HK-2 (cell line): ENCODE results near the gene TMEM184B.

Source experiments
- DNase-seq: peaks from one replicate; pipeline ENCODE4 v3.0.0-alpha.2; 2018; ENCODE audit not compliant: unreplicated experiment

TMEM184B gene

GRCh38 chr22:38205261-38206128 is 67.3 kb downstream of the TMEM184B start:
- no peak for DNase-seq

GRCh38 chr22:38204784-38205183 is 68.0 kb downstream of the TMEM184B start:
- no peak for DNase-seq

GRCh38 chr22:38203855-38204514 is 68.8 kb downstream of the TMEM184B start:
- DNase-seq, result no peak

GRCh38 chr22:38203090-38203810 is 69.6 kb downstream of the TMEM184B start:
- peak; percentile 55 for DNase-seq

GRCh38 chr22:38202437-38203089 is 70.2 kb downstream of the TMEM184B start:
- DNase-seq, result peak; percentile 69

- peak; percentile 94 for DNase-seq
Measured at GRCh38 chr22:38201711-38202436, 70.9 kb downstream of the TMEM184B start, which contains the start of gene MAFF. Gene MAFF (plus strand): TSS chr22:38201994. CDS start chr22:38213854, 11,860 bp downstream.

GRCh38 chr22:38201371-38201710 is 71.5 kb downstream of the TMEM184B start:
- no peak for DNase-seq

- DNase-seq, result no peak
Measured at GRCh38 chr22:38199826-38200559, 72.8 kb downstream of the TMEM184B start.

GRCh38 chr22:38196791-38197419 is 75.9 kb downstream of the TMEM184B start:
- DNase-seq, result no peak

- no peak for DNase-seq
Measured at GRCh38 chr22:38193580-38193979, 79.2 kb downstream of the TMEM184B start.

- DNase-seq, result no peak
Measured at GRCh38 chr22:38192475-38192863, 80.3 kb downstream of the TMEM184B start.

- DNase-seq, result no peak
Measured at GRCh38 chr22:38191731-38192474, 80.9 kb downstream of the TMEM184B start.

- no peak for DNase-seq
Measured at GRCh38 chr22:38191055-38191454, 81.8 kb downstream of the TMEM184B start.

GRCh38 chr22:38190581-38190980 is 82.2 kb downstream of the TMEM184B start:
- DNase-seq, result no peak

- no peak for DNase-seq
Measured at GRCh38 chr22:38189104-38189503, 83.7 kb downstream of the TMEM184B start.

- DNase-seq, result no peak
Measured at GRCh38 chr22:38187413-38188212, 85.2 kb downstream of the TMEM184B start.

GRCh38 chr22:38186429-38186828 is 86.4 kb downstream of the TMEM184B start:
- no peak for DNase-seq

GRCh38 chr22:38184788-38185187 is 88.0 kb downstream of the TMEM184B start:
- no peak for DNase-seq
